HEK293 (cell line): ENCODE results near the gene UBE2G1.

Source experiments
- AEBP2 ChIP-seq: fragments of 450-650 bp; formaldehyde crosslinking; IDR thresholded peaks from 2 replicates; pipeline ENCODE4 v1.5.1; 2016; ENCODE audit warnings: missing biosample characterization, missing genetic modification characterization, borderline replicate concordance
- BCL6B ChIP-seq: fragments of 450-650 bp; formaldehyde crosslinking; IDR thresholded peaks from 2 replicates; pipeline ENCODE4 v1.5.1; 2017; ENCODE audit warnings: missing biosample characterization, missing genetic modification characterization
- REST ChIP-seq: fragments of 450-650 bp; formaldehyde crosslinking; IDR thresholded peaks from 2 replicates; pipeline ENCODE4 v1.5.1; 2016; ENCODE audit warnings: missing biosample characterization, missing genetic modification characterization
- ZBTB11 ChIP-seq: fragments of 450-650 bp; formaldehyde crosslinking; conservative IDR thresholded peaks from 2 replicates; pipeline ENCODE4 v1.5.1; 2016; ENCODE audit warnings: low read depth, missing biosample characterization, missing genetic modification characterization
- ZBTB21 ChIP-seq: fragments of 450-650 bp; formaldehyde crosslinking; IDR thresholded peaks from 2 replicates; pipeline ENCODE4 v1.5.1; 2017; ENCODE audit warnings: missing biosample characterization, missing genetic modification characterization
- ZNF132 ChIP-seq: fragments of 450-650 bp; formaldehyde crosslinking; IDR thresholded peaks from 2 replicates; pipeline ENCODE4 v1.5.1; 2017; ENCODE audit warnings: missing biosample characterization, missing genetic modification characterization, borderline replicate concordance
- ZNF155 ChIP-seq: fragments of 450-650 bp; formaldehyde crosslinking; IDR thresholded peaks from 2 replicates; pipeline ENCODE4 v1.5.1; 2016; ENCODE audit warnings: missing biosample characterization, missing genetic modification characterization
- ZNF211 ChIP-seq: fragments of 450-650 bp; formaldehyde crosslinking; IDR thresholded peaks from 2 replicates; pipeline ENCODE4 v1.5.1; 2016; ENCODE audit warnings: low read depth, missing biosample characterization, missing genetic modification characterization
- ZNF214 ChIP-seq: fragments of 450-650 bp; formaldehyde crosslinking; IDR thresholded peaks from 2 replicates; pipeline ENCODE4 v1.5.1; 2017; ENCODE audit warnings: missing biosample characterization, mild to moderate bottlenecking, missing genetic modification characterization, borderline replicate concordance
- ZNF223 ChIP-seq: fragments of 450-650 bp; formaldehyde crosslinking; IDR thresholded peaks from 2 replicates; pipeline ENCODE4 v1.5.1; 2016; ENCODE audit warnings: missing biosample characterization, missing genetic modification characterization
- ZNF266 ChIP-seq: fragments of 450-650 bp; formaldehyde crosslinking; IDR thresholded peaks from 2 replicates; pipeline ENCODE4 v1.5.1; 2016; ENCODE audit warnings: missing biosample characterization, missing genetic modification characterization, low read depth
- ZNF274 ChIP-seq, 2 experiments: fragments of 200-500 bp in 1 of 2; fragments of 450-650 bp in 1 of 2; sonication (Bioruptor generic) in 1 of 2; formaldehyde crosslinking in 1 of 2; IDR thresholded peaks; 2 replicates each; pipeline versions ENCODE4 v1.5.1 to v1.6.1; 2014 to 2016; ENCODE audit warnings: borderline replicate concordance in 1 of 2, inconsistent platforms in 1 of 2, low read length in 1 of 2, missing biosample characterization in 1 of 2, missing genetic modification characterization in 1 of 2
- ZNF335 ChIP-seq: fragments of 450-650 bp; formaldehyde crosslinking; conservative IDR thresholded peaks from 2 replicates; pipeline ENCODE4 v1.5.1; 2016; ENCODE audit warnings: missing biosample characterization, missing genetic modification characterization
- ZNF354C ChIP-seq: fragments of 450-650 bp; formaldehyde crosslinking; IDR thresholded peaks from 2 replicates; pipeline ENCODE4 v1.5.1; 2016; ENCODE audit warnings: missing biosample characterization, missing genetic modification characterization, low read depth, borderline replicate concordance
- ZNF423 ChIP-seq: fragments of 450-650 bp; formaldehyde crosslinking; IDR thresholded peaks from 2 replicates; pipeline ENCODE4 v1.5.1; 2016; ENCODE audit warnings: missing biosample characterization, missing genetic modification characterization
- ZNF433 ChIP-seq: fragments of 450-650 bp; formaldehyde crosslinking; IDR thresholded peaks from 2 replicates; pipeline ENCODE4 v1.5.1; 2016; ENCODE audit warnings: missing biosample characterization, missing genetic modification characterization, low read depth
- ZNF555 ChIP-seq: fragments of 450-650 bp; formaldehyde crosslinking; conservative IDR thresholded peaks from 2 replicates; pipeline ENCODE4 v1.5.1; 2017; ENCODE audit warnings: missing biosample characterization, mild to moderate bottlenecking, missing genetic modification characterization, inconsistent platforms
- ZNF580 ChIP-seq: fragments of 450-650 bp; formaldehyde crosslinking; IDR thresholded peaks from 2 replicates; pipeline ENCODE4 v1.5.1; 2016; ENCODE audit warnings: missing biosample characterization, missing genetic modification characterization
- ZNF747 ChIP-seq: fragments of 450-650 bp; formaldehyde crosslinking; IDR thresholded peaks from 2 replicates; pipeline ENCODE4 v1.5.1; 2016; ENCODE audit warnings: missing biosample characterization, missing genetic modification characterization
- ZNF777 ChIP-seq: fragments of 450-650 bp; formaldehyde crosslinking; IDR thresholded peaks from 2 replicates; pipeline ENCODE4 v1.5.1; 2017; ENCODE audit warnings: missing biosample characterization, missing genetic modification characterization, borderline replicate concordance

The UBE2G1 gene

GRCh38 chr17:4407851-4408250 is 41.4 kb upstream of the UBE2G1 start (continued):
- TF ChIP-seq ZNF555 (peak; percentile 83), ZBTB21 (tag by site-specific recombination) (0 out of 2 replicates have a peak, but pooled peaks have one; percentile 23), ZNF211 (tag by site-specific recombination) (no peak), ZNF155 (tag by site-specific recombination) (no peak), AEBP2 (tag by site-specific recombination) (no peak), ZNF433 (tag by site-specific recombination) (0 out of 2 replicates have a peak, but pooled peaks have one; percentile 32), ZNF354C (tag by site-specific recombination) (0 out of 2 replicates have a peak, but pooled peaks have one; percentile 11), ZNF214 (tag by site-specific recombination) (no peak), ZNF335 (tag by site-specific recombination) (no peak), ZNF266 (tag by site-specific recombination) (0 out of 2 replicates have a peak, but pooled peaks have one; percentile 26), ZNF274 (IDR thresholded peaks at IDR 0.05; ENCODE audit: low read length) (no peak), ZNF274 (tag by site-specific recombination; IDR thresholded peaks at IDR 0.05; ENCODE audit: borderline replicate concordance) (no peak), ZNF132 (tag by site-specific recombination) (no peak), REST (tag by site-specific recombination) (0 out of 2 replicates have a peak, but pooled peaks have one; percentile 44), ZNF423 (tag by site-specific recombination) (no peak), ZNF777 (tag by site-specific recombination) (no peak), BCL6B (no peak), ZBTB11 (tag by site-specific recombination) (peak; percentile 56), ZNF223 (peak; percentile 29; the same call in 1 of the 2 replicates), ZNF580 (tag by site-specific recombination) (no peak), ZNF747 (tag by site-specific recombination) (no peak)
